ENCODE measurements around the gene OPN1SW.

Gene OPN1SW

DNA sequence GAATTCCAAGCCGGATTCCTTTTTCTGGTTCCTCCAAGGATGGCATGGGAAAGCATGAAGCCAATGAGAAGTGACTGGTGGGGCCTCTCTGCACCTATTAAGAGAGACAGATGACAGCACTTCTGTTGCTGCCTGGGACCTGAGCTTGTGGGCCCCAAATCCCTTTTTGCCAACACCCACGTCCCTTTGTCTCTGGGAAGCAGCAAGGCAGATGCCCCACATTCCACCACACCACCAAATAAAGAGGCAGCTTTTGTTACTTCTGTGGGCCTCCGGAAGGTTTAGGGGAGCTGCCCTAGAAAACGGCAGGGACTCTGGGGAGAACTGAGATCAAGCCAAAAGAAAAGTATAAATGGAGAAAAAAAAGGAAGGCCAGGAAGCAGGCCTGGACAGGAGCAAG, 19.5 kb upstream of the OPN1SW start:
- DNase-seq (ENCODE audit: low read depth): no peak
- H3K4me3 ChIP-seq (ENCODE audit: control insufficient read depth, low read depth, low read length): no peak overlapping the region
- TF ChIP-seq CTCF (IDR thresholded peaks at IDR 0.05; ENCODE audit: control insufficient read depth, insufficient read depth, low read depth, low read length, missing control alignments): no peak

DNA sequence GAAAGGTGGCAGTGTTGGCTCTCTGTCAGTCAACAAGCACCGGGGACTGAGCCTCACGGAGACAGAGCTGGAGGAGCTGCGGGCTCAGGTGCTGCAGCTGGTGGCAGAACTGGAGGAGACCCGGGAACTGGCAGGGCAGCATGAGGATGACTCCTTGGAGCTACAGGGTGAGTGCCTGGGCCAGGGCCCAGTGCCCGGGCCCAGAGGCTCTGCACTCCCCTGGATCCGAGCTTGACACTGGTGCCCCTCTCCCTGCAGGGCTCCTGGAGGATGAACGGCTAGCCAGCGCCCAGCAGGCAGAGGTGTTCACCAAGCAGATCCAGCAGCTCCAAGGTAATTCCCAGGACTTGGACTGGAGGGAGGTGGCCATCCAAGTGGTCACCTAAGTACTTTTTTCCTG, 18.8 kb upstream of the OPN1SW start:
- H3K4me3 ChIP-seq (ENCODE audit: control insufficient read depth, low read depth, low read length): no peak overlapping the region
- no peak for TF ChIP-seq CTCF (IDR thresholded peaks at IDR 0.05; ENCODE audit: control insufficient read depth, insufficient read depth, low read depth, low read length, missing control alignments)
- DNase-seq (ENCODE audit: low read depth): no peak

GRCh38 chr7:128794020-128794419, 18.4 kb upstream of the OPN1SW start:
- no peak for TF ChIP-seq CTCF (IDR thresholded peaks at IDR 0.05; ENCODE audit: control insufficient read depth, insufficient read depth, low read depth, low read length, missing control alignments)
- no peak overlapping the region for H3K4me3 ChIP-seq (ENCODE audit: control insufficient read depth, low read depth, low read length)
- no peak for DNase-seq (ENCODE audit: low read depth)

DNA sequence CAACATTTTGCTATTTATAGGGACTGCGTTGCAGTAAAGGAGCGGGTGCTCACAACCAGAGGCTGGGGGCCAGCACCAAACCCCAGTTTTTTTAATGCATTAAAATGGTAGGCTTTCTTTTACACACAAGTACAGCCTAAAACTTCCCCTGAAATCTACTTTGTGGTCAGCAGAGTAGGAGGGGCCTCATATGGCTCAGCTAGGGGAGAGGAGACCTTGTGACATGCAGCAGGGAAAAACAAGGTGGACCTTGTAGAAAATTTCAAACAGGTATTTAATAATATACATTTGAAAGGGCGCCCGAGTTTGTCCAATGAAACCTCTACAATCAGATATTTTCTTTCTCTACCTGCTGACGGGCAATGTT, 17.6 kb upstream of the OPN1SW start:
- H3K4me3 ChIP-seq (ENCODE audit: control insufficient read depth, low read depth, low read length): no peak overlapping the region
- no peak for DNase-seq (ENCODE audit: low read depth)
- TF ChIP-seq CTCF (IDR thresholded peaks at IDR 0.05; ENCODE audit: control insufficient read depth, insufficient read depth, low read depth, low read length, missing control alignments): no peak

- peak overlapping the region; percentile 95; the same call in 1 of the 2 replicates for H3K4me3 ChIP-seq (ENCODE audit: control insufficient read depth, low read depth, low read length)
Observed at GRCh38 chr7:128792471-128793180, 17.0 kb upstream of the OPN1SW start.

GRCh38 chr7:128791972-128792327, 16.4 kb upstream of the OPN1SW start:
- H3K4me3 ChIP-seq (ENCODE audit: control insufficient read depth, low read depth, low read length): peak overlapping the region; percentile 95
- TF ChIP-seq CTCF (IDR thresholded peaks at IDR 0.05; ENCODE audit: control insufficient read depth, insufficient read depth, low read depth, low read length, missing control alignments): no peak
- no peak for DNase-seq (ENCODE audit: low read depth)

More at GRCh38 chr7:128792471-128793180, 17.0 kb upstream of the OPN1SW start:
- TF ChIP-seq CTCF (IDR thresholded peaks at IDR 0.05; ENCODE audit: control insufficient read depth, insufficient read depth, low read depth, low read length, missing control alignments): no peak
- DNase-seq (ENCODE audit: low read depth): no peak
